ENCODE data around the gene AMN1. TPM values are rescaled to one million over a fixed set of nuclear protein-coding genes. Genes with fewer than 3 reads are reported as not detected.
A peak's percentile ranks its signal among the peaks of the same experiment; 100 is the strongest.

The AMN1 gene
- total and polyA plus RNA-seq, 2 of the 13 experiments (the other 11 are each of a cell fraction or from before 2014, with no cell fraction given), result 7.5 to 26.5 TPM

GRCh38 chr12:31749024-31749704 lies 20.3 kb upstream of the AMN1 start (continued):
- TF ChIP-seq ZNF75D (CRISPR knock-in tag; IDR thresholded peaks at IDR 0.05; ENCODE audit: borderline replicate concordance), result no peak
- peak; percentile 57; the same call in 1 of the 2 replicates for TF ChIP-seq CSRNP1 (CRISPR knock-in tag; IDR thresholded peaks at IDR 0.05)
- peak; percentile 93 for TF ChIP-seq ZNF205 (CRISPR knock-in tag; IDR thresholded peaks at IDR 0.05)
- no peak for TF ChIP-seq RFX3 (CRISPR knock-in tag; IDR thresholded peaks at IDR 0.05)
- no peak for TF ChIP-seq ZNF576 (CRISPR knock-in tag; IDR thresholded peaks at IDR 0.05)
- TF ChIP-seq ZNF512B (CRISPR knock-in tag; IDR thresholded peaks at IDR 0.05; ENCODE audit: borderline replicate concordance), result no peak
- no peak for TF ChIP-seq ZNF251 (CRISPR knock-in tag; IDR thresholded peaks at IDR 0.05)
- no peak for TF ChIP-seq ZNF597 (CRISPR knock-in tag; IDR thresholded peaks at IDR 0.05)
- TF ChIP-seq NFKB2 (CRISPR knock-in tag; IDR thresholded peaks at IDR 0.05; ENCODE audit: borderline replicate concordance), result no peak
- TF ChIP-seq ZC3H13 (CRISPR knock-in tag; IDR thresholded peaks at IDR 0.05), result no peak
- peak; percentile 98 for TF ChIP-seq TBX2 (CRISPR knock-in tag; IDR thresholded peaks at IDR 0.05; ENCODE audit: borderline replicate concordance)
- TF ChIP-seq USF2 (IDR thresholded peaks at IDR 0.05; ENCODE audit: low read depth, low read length), result no peak
- TF ChIP-seq USF2 (CRISPR knock-in tag; IDR thresholded peaks at IDR 0.05; ENCODE audit: borderline replicate concordance), result peak; percentile 64; the same call in 1 of the 2 replicates
- peak; percentile 93 for TF ChIP-seq SP5 (CRISPR knock-in tag; IDR thresholded peaks at IDR 0.05; ENCODE audit: borderline replicate concordance, low read depth)
- no peak for TF ChIP-seq ZNF841 (CRISPR knock-in tag; IDR thresholded peaks at IDR 0.05; ENCODE audit: borderline replicate concordance)
- TF ChIP-seq SRSF9 (IDR thresholded peaks at IDR 0.05; ENCODE audit: borderline replicate concordance, insufficient read depth, low read depth, low read length, poor library complexity, severe bottlenecking), result no peak
- TF ChIP-seq FIP1L1 (IDR thresholded peaks at IDR 0.05; ENCODE audit: borderline replicate concordance, insufficient read depth, low read depth, low read length), result no peak
- TF ChIP-seq PLSCR1 (CRISPR knock-in tag; IDR thresholded peaks at IDR 0.05; ENCODE audit: borderline replicate concordance), result no peak
- no peak for TF ChIP-seq SNAPC5 (CRISPR knock-in tag; IDR thresholded peaks at IDR 0.05; ENCODE audit: borderline replicate concordance)

Data from HepG2 (cell line).